H1 (cell line): ENCODE measurements around the gene FAM241A. TPM values are rescaled to one million over a fixed set of nuclear protein-coding genes. Genes with fewer than 3 reads are reported as not detected.

Experiments used
- CBX8 ChIP-seq: fragments of 300-800, 300-1000 bp; sonication (generic); IDR thresholded peaks from 2 replicates; pipeline ENCODE4 v1.7.1; 2016; ENCODE audit warnings: low read depth, low read length, borderline replicate concordance
- EZH2 ChIP-seq: fragments of 200-600 bp; sonication (generic); IDR thresholded peaks from 2 replicates; pipeline ENCODE4 v1.7.1; 2012; ENCODE audit warnings: low read depth, mild to moderate bottlenecking, moderate library complexity, low read length, inconsistent platforms; ENCODE audit not compliant: severe bottlenecking
- HDAC2 ChIP-seq, 2 experiments: fragments of 300-600 bp in 1 of 2; sonication (generic) in 1 of 2; IDR thresholded peaks; 2 replicates each; pipeline ENCODE4 v1.6.1; 2011 to 2012; ENCODE audit warnings: low read depth in 2 of 2, low read length in 2 of 2, mild to moderate bottlenecking in 2 of 2, moderate library complexity in 2 of 2, borderline replicate concordance in 1 of 2, inconsistent platforms in 1 of 2
- HDAC6 ChIP-seq: IDR thresholded peaks from one replicate; pipeline ENCODE4 v1.7.1; 2012; ENCODE audit warnings: low read depth, mild to moderate bottlenecking, inconsistent platforms, low read length, moderate library complexity
- POU5F1 ChIP-seq: IDR thresholded peaks from 2 replicates; pipeline ENCODE4 v1.6.1; 2011; ENCODE audit warnings: low read depth, mild to moderate bottlenecking, low read length, moderate library complexity
- polyA plus RNA-seq, 7 experiments: library from polyadenylated mRNA; depleted of rRNA in 3 of 7; stranded (reverse) in 5 of 7; unstranded in 2 of 7; fragments of >200 nt in 5 of 7; fragments of 200-250 nt in 2 of 7; gene quantifications; 1 replicate in 5 of 7; 2 replicates in 1 of 7; 4 replicates in 1 of 7; pipeline versions ENCODE4 v1.2.1 to v1.2.3, GENCODE V29; 2011 to 2013; ENCODE audit warnings: missing spikeins in 2 of 7, mixed read lengths in 2 of 7
- total RNA-seq: library from RNA; stranded (reverse); fragmentation: NEBNext Ultra II Directional; extraction: Animal tissue kit (Norgen Biotek cat#: 25700); gene quantifications from 2 replicates; pipeline ENCODE4 v1.2.1, GENCODE V29; 2021
- TF ChIP-seq, protein P1 (sequence below): fragments of 300-600 bp; sonication (generic); IDR thresholded peaks from 2 replicates; pipeline ENCODE4 v1.7.1; 2012; ENCODE audit warnings: low read length, moderate library complexity, mild to moderate bottlenecking, inconsistent platforms; ENCODE audit not compliant: insufficient replicate concordance
- TF ChIP-seq, protein P2 (sequence below): IDR thresholded peaks from 2 replicates; pipeline ENCODE4 v1.6.1; 2011; ENCODE audit warnings: low read depth, mild to moderate bottlenecking, low read length; ENCODE audit not compliant: insufficient read depth

The FAM241A gene
- total and polyA plus RNA-seq, 2 of the 8 experiments (the other 6 are each of a cell fraction or from before 2014, with no cell fraction given), result 0.20 to 0.73 TPM

DNA sequence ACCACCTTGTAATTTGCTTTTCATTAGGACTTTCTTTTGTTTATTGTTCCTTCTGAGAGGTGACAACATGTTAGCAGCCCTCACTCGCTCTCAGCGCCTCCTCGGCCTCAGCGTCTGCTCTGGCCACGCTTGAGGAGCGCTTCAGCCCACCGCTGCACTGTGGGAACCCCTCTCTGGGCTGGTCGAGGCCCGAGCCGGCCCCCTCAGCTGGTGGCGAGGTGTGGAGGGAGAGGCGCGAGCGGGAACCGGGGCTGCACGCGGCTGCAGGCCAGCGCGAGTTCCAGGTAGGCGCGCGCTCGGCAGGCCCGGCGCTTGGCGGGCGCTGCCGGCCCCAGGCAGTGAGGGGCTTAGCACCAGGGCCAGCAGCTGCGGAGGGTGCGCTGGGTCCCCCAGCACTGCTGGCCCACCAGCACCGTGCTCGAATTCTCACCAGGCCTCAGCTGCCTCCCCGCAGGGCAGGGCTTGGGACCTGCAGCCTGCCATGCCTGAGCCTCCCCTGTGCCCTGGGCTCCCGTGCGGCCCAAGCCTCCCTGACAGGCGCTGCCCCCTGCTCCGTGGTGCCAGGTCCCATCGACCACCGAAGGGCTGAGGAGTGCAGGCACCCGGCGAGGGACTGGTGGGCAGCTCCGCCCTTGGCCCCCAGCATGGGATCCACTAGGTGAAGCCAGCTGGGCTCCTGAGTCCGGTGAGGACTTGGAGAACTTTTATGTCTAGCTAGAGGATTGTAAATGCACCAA lies 77.1 kb downstream of the FAM241A start (continued):
- TF ChIP-seq, protein P1, sequence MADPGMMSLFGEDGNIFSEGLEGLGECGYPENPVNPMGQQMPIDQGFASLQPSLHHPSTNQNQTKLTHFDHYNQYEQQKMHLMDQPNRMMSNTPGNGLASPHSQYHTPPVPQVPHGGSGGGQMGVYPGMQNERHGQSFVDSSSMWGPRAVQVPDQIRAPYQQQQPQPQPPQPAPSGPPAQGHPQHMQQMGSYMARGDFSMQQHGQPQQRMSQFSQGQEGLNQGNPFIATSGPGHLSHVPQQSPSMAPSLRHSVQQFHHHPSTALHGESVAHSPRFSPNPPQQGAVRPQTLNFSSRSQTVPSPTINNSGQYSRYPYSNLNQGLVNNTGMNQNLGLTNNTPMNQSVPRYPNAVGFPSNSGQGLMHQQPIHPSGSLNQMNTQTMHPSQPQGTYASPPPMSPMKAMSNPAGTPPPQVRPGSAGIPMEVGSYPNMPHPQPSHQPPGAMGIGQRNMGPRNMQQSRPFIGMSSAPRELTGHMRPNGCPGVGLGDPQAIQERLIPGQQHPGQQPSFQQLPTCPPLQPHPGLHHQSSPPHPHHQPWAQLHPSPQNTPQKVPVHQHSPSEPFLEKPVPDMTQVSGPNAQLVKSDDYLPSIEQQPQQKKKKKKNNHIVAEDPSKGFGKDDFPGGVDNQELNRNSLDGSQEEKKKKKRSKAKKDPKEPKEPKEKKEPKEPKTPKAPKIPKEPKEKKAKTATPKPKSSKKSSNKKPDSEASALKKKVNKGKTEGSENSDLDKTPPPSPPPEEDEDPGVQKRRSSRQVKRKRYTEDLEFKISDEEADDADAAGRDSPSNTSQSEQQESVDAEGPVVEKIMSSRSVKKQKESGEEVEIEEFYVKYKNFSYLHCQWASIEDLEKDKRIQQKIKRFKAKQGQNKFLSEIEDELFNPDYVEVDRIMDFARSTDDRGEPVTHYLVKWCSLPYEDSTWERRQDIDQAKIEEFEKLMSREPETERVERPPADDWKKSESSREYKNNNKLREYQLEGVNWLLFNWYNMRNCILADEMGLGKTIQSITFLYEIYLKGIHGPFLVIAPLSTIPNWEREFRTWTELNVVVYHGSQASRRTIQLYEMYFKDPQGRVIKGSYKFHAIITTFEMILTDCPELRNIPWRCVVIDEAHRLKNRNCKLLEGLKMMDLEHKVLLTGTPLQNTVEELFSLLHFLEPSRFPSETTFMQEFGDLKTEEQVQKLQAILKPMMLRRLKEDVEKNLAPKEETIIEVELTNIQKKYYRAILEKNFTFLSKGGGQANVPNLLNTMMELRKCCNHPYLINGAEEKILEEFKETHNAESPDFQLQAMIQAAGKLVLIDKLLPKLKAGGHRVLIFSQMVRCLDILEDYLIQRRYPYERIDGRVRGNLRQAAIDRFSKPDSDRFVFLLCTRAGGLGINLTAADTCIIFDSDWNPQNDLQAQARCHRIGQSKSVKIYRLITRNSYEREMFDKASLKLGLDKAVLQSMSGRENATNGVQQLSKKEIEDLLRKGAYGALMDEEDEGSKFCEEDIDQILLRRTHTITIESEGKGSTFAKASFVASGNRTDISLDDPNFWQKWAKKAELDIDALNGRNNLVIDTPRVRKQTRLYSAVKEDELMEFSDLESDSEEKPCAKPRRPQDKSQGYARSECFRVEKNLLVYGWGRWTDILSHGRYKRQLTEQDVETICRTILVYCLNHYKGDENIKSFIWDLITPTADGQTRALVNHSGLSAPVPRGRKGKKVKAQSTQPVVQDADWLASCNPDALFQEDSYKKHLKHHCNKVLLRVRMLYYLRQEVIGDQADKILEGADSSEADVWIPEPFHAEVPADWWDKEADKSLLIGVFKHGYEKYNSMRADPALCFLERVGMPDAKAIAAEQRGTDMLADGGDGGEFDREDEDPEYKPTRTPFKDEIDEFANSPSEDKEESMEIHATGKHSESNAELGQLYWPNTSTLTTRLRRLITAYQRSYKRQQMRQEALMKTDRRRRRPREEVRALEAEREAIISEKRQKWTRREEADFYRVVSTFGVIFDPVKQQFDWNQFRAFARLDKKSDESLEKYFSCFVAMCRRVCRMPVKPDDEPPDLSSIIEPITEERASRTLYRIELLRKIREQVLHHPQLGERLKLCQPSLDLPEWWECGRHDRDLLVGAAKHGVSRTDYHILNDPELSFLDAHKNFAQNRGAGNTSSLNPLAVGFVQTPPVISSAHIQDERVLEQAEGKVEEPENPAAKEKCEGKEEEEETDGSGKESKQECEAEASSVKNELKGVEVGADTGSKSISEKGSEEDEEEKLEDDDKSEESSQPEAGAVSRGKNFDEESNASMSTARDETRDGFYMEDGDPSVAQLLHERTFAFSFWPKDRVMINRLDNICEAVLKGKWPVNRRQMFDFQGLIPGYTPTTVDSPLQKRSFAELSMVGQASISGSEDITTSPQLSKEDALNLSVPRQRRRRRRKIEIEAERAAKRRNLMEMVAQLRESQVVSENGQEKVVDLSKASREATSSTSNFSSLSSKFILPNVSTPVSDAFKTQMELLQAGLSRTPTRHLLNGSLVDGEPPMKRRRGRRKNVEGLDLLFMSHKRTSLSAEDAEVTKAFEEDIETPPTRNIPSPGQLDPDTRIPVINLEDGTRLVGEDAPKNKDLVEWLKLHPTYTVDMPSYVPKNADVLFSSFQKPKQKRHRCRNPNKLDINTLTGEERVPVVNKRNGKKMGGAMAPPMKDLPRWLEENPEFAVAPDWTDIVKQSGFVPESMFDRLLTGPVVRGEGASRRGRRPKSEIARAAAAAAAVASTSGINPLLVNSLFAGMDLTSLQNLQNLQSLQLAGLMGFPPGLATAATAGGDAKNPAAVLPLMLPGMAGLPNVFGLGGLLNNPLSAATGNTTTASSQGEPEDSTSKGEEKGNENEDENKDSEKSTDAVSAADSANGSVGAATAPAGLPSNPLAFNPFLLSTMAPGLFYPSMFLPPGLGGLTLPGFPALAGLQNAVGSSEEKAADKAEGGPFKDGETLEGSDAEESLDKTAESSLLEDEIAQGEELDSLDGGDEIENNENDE, result no peak
- TF ChIP-seq EZH2 (no peak), HDAC2 (IDR thresholded peaks at IDR 0.05; ENCODE audit: borderline replicate concordance in 1 of 2, low read depth in 2 of 2, low read length in 2 of 2) (no peak), CBX8 (no peak), POU5F1 (no peak), HDAC6 (no peak)
- TF ChIP-seq, protein P2, sequence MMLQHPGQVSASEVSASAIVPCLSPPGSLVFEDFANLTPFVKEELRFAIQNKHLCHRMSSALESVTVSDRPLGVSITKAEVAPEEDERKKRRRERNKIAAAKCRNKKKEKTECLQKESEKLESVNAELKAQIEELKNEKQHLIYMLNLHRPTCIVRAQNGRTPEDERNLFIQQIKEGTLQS, result no peak
